ENCODE data around the gene COL11A2. TPM values are rescaled to one million over a fixed set of nuclear protein-coding genes. Genes with fewer than 3 reads are reported as not detected.

The COL11A2 gene
- total RNA-seq, 1 donor = 1.8 TPM

DNA sequence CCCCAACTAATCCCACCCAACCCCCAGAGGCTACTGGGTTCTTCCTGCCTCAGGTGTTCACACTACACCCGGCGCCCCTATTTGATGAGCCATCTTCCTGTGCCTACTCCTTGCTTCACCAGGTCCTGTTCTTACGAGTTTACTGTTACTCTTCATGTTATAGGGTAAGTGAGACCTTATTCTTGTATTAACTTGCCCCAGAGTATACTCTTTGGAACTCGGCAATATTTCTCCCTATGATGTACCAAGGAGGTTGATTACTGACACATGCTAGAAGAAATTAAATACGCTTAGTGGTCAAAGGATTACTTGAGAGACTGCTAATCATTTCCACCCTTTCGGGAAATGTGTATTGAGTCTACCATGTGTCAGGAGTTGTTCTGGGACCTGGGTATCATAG, 25.0 kb upstream of the COL11A2 start:
- H3K4me1 ChIP-seq (ENCODE audit: insufficient read depth, low read length) = peaks cover 7% of the 10 kb centered on the region
- H3K27me3 ChIP-seq (ENCODE audit: insufficient read depth, low read length) = peaks cover 4% of the 10 kb centered on the region
- no peak overlapping the region for H2AFZ ChIP-seq (ENCODE audit: low read length)
- no peak overlapping the region for H3K27ac ChIP-seq (ENCODE audit: low read depth, low read length)
- no peaks in the 10 kb centered on the region for H4K20me1 ChIP-seq (ENCODE audit: insufficient read depth, low read length)
- peak; percentile 25 for DNase-seq (ENCODE audit: insufficient read length, low spot score, missing footprints)
- no peaks in the 10 kb centered on the region for H3K9me3 ChIP-seq (ENCODE audit: low read depth, low read length)
- H3K4me2 ChIP-seq (ENCODE audit: insufficient read depth, low read length) = no peak overlapping the region
- H3K79me2 ChIP-seq (ENCODE audit: insufficient read depth, low read length) = no peaks in the 10 kb centered on the region
- TF ChIP-seq, protein P1, sequence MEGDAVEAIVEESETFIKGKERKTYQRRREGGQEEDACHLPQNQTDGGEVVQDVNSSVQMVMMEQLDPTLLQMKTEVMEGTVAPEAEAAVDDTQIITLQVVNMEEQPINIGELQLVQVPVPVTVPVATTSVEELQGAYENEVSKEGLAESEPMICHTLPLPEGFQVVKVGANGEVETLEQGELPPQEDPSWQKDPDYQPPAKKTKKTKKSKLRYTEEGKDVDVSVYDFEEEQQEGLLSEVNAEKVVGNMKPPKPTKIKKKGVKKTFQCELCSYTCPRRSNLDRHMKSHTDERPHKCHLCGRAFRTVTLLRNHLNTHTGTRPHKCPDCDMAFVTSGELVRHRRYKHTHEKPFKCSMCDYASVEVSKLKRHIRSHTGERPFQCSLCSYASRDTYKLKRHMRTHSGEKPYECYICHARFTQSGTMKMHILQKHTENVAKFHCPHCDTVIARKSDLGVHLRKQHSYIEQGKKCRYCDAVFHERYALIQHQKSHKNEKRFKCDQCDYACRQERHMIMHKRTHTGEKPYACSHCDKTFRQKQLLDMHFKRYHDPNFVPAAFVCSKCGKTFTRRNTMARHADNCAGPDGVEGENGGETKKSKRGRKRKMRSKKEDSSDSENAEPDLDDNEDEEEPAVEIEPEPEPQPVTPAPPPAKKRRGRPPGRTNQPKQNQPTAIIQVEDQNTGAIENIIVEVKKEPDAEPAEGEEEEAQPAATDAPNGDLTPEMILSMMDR (IDR thresholded peaks at IDR 0.05; ENCODE audit: extremely low read depth, low read depth, low read length) = no peak
- no peak overlapping the region for H3K4me3 ChIP-seq (ENCODE audit: insufficient read depth, low read length)
- no peaks in the 10 kb centered on the region for H3K36me3 ChIP-seq (ENCODE audit: insufficient read depth, low read length)

DNA sequence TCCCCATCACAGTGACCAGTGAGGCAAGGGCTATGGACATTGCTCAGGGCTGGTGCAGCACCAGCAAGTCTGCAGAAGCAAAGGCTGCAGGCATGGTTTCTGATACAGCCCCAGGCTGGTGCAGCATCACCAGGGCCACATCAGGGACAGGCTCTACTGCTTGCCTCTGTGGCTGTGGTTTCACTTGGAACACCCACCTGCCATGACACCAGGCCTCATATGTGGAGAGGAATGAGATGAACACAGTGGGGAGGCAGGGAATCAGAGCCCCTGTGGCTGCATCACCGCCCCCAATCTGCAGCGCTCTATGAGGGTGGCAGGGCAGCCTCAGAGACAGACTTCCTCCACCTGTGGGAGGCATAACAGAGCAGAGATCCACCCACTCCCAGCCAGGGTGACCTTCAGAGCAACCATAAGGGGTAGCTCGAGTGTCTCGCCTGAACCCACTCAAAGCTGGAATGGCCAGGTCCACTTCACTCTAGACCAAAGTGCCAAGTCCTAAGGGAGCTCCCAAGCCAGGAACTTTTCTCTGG, 23.9 kb upstream of the COL11A2 start:
- DNase-seq (ENCODE audit: insufficient read length, low spot score, missing footprints) = no peak
- Histone ChIP-seq H3K4me2 (ENCODE audit: insufficient read depth, low read length) (no peak overlapping the region), H3K79me2 (ENCODE audit: insufficient read depth, low read length) (no peaks in the 10 kb centered on the region), H2AFZ (ENCODE audit: low read length) (no peak overlapping the region), H3K9me3 (ENCODE audit: low read depth, low read length) (no peaks in the 10 kb centered on the region), H3K4me1 (ENCODE audit: insufficient read depth, low read length) (peaks cover 7% of the 10 kb centered on the region), H4K20me1 (ENCODE audit: insufficient read depth, low read length) (no peaks in the 10 kb centered on the region), H3K4me3 (ENCODE audit: insufficient read depth, low read length) (no peak overlapping the region), H3K27me3 (ENCODE audit: insufficient read depth, low read length) (peaks cover under 1% of the 10 kb centered on the region), H3K27ac (ENCODE audit: low read depth, low read length) (no peak overlapping the region), H3K36me3 (ENCODE audit: insufficient read depth, low read length) (no peaks in the 10 kb centered on the region)
- TF ChIP-seq, protein P1 (IDR thresholded peaks at IDR 0.05; ENCODE audit: extremely low read depth, low read depth, low read length) = no peak

DNA sequence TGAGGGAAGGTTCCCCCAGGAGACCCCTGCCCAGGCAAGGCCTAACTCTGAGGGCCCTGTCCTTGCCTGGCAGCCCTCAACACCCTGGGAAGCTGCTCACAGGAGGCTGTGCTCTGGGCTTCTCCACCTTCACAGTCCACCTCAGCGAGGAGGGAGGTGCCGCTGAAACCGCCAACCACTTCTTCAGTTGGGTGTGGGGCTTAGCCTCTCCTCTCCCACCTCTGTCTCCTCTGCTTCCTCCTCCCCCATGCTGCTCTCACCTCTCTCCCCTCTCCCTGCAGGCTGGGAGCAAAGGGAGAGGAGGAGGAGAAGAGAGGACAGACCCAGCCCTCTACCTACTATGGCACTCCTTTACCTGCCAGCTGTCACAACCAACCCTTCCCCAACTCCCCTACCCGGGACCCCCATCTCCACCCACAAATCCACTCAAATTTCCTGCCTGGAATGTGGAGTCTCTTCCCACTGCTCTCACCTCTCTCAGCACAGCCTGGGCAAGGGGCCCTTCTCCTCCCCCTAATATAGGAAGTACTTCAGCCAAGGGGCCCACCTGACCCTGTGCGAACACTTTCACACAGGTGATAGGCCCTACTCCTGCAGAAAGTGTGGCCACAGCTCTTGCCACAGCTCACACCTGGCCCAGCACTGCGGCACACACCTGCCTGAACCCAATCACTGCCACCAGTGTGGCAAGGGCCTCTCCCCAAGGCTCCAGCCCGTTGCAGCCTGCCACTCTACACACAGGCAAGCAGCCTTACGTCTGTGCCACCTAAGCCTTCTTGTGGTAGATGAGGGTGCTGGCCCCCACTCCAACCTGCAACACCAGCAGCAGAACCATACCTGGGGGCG, 23.2 kb upstream of the COL11A2 start:
- no peak overlapping the region for H2AFZ ChIP-seq (ENCODE audit: low read length)
- H3K27ac ChIP-seq (ENCODE audit: low read depth, low read length) = no peak overlapping the region
- H3K4me1 ChIP-seq (ENCODE audit: insufficient read depth, low read length) = peaks cover 7% of the 10 kb centered on the region

DNA sequence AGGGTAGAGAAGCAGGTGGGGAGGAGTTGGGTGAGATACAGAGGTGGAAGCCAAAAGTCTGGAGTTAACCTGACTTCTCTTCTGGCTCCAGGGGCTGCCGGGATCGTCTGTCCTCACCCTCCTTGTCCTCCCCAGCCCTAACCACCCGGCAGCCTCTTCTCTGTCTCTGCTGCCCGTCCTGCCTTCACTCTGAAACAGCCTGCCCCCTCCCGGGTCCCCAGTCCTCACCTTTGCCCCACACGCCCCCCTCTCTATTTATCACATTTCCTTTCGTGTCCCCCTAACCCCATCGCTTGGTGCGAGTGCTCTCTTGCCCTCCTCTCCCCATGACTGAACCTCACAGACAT, 21.7 kb upstream of the COL11A2 start:
- TF ChIP-seq, protein P1 (IDR thresholded peaks at IDR 0.05; ENCODE audit: extremely low read depth, low read depth, low read length) = no peak
- H3K4me1 ChIP-seq (ENCODE audit: insufficient read depth, low read length) = peaks cover 10% of the 10 kb centered on the region
- peaks cover 13% of the 10 kb centered on the region for H3K36me3 ChIP-seq (ENCODE audit: insufficient read depth, low read length)
- H3K4me2 ChIP-seq (ENCODE audit: insufficient read depth, low read length) = peak overlapping the region; percentile 82
- H2AFZ ChIP-seq (ENCODE audit: low read length) = peak overlapping the region; percentile 71
- H3K79me2 ChIP-seq (ENCODE audit: insufficient read depth, low read length) = no peaks in the 10 kb centered on the region
- peak; percentile 88 for DNase-seq (ENCODE audit: insufficient read length, low spot score, missing footprints)
- no peaks in the 10 kb centered on the region for H3K27me3 ChIP-seq (ENCODE audit: insufficient read depth, low read length)
- peak overlapping the region; percentile 76 for H3K4me3 ChIP-seq (ENCODE audit: insufficient read depth, low read length)
- no peaks in the 10 kb centered on the region for H4K20me1 ChIP-seq (ENCODE audit: insufficient read depth, low read length)
- no peaks in the 10 kb centered on the region for H3K9me3 ChIP-seq (ENCODE audit: low read depth, low read length)
- H3K27ac ChIP-seq (ENCODE audit: low read depth, low read length) = no peak overlapping the region

More for the DNA sequence above, 23.2 kb upstream of the COL11A2 start:
- no peak for DNase-seq (ENCODE audit: insufficient read length, low spot score, missing footprints)
- no peaks in the 10 kb centered on the region for H3K9me3 ChIP-seq (ENCODE audit: low read depth, low read length)
- TF ChIP-seq, protein P1 (IDR thresholded peaks at IDR 0.05; ENCODE audit: extremely low read depth, low read depth, low read length) = no peak
- H3K79me2 ChIP-seq (ENCODE audit: insufficient read depth, low read length) = no peaks in the 10 kb centered on the region
- no peak overlapping the region for H3K4me3 ChIP-seq (ENCODE audit: insufficient read depth, low read length)
- peaks cover 5% of the 10 kb centered on the region for H3K36me3 ChIP-seq (ENCODE audit: insufficient read depth, low read length)
- no peaks in the 10 kb centered on the region for H4K20me1 ChIP-seq (ENCODE audit: insufficient read depth, low read length)
- H3K27me3 ChIP-seq (ENCODE audit: insufficient read depth, low read length) = no peaks in the 10 kb centered on the region
- no peak overlapping the region for H3K4me2 ChIP-seq (ENCODE audit: insufficient read depth, low read length)

Measured in osteoblast (primary cell).